Stimulated activated CD8-positive, alpha-beta memory T cell treated with anti-CD3 and anti-CD28 coated beads, Interleukin-7, amount 100 ng/mL, for 24 hours (primary cell): ENCODE measurements around the gene KRTAP12-2.

Source experiments
- DNase-seq: peaks from one replicate; pipeline ENCODE4 v3.0.0-alpha.2; 2020; ENCODE audit warnings: low read depth

The KRTAP12-2 gene, protein sequence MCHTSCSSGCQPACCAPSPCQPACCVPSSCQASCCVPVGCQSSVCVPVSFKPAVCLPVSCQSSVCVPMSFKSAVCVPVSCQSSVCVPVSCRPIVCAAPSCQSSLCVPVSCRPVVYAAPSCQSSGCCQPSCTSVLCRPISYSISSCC

GRCh38 chr21:44666401-44667320, at the start of gene KRTAP12-2:
TSS of gene KRTAP12-2 (minus strand) at chr21:44666927. CDS start at chr21:44666886, 41 bp downstream.
- DNase-seq, result no peak

GRCh38 chr21:44714905-44715304, 48.2 kb upstream of the KRTAP12-2 start:
- no peak for DNase-seq

- no peak for DNase-seq
Measured at GRCh38 chr21:44713846-44714245, 47.1 kb upstream of the KRTAP12-2 start.

GRCh38 chr21:44713130-44713529, 46.4 kb upstream of the KRTAP12-2 start:
- no peak for DNase-seq

DNA sequence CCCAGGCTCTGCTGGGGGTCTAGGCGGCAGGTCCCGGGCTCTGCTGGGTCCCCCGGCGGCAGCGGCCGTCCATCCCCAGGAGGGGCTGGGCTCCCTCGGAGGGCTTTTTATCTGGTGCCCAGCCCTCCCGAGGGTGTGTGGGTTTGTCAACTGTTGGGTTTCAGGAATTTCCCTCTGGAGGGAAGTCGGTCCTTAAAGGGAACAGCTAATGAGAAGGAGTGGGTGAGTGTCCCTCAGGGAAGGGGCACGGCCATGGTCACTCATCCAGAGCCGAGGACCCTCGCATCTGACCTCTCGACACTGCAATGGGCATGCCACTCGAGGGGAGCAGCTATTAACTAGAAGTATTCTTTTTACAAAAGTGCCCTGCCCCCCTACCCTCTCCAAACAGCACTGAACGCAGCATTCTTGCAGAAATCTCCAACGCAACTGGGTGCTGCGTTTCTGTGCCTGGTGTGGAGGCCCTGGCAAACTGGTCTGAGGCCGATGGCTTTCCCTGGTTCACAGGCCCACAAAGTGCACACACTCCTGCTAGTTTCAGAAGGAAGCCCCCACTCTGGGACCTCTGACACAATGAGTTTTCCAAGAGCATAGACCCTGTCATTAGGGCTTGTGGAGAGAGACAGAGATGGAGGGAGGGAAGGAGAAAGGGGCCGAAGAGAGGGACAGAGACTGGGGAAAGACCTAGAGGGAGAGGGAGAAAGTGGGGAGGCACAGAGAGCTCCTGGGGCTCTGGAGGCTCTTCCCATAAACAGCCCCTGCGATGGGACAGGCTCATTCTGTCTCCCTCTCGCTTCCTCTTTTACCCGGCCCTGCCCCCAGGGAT, 45.7 kb upstream of the KRTAP12-2 start:
- no peak for DNase-seq

DNA sequence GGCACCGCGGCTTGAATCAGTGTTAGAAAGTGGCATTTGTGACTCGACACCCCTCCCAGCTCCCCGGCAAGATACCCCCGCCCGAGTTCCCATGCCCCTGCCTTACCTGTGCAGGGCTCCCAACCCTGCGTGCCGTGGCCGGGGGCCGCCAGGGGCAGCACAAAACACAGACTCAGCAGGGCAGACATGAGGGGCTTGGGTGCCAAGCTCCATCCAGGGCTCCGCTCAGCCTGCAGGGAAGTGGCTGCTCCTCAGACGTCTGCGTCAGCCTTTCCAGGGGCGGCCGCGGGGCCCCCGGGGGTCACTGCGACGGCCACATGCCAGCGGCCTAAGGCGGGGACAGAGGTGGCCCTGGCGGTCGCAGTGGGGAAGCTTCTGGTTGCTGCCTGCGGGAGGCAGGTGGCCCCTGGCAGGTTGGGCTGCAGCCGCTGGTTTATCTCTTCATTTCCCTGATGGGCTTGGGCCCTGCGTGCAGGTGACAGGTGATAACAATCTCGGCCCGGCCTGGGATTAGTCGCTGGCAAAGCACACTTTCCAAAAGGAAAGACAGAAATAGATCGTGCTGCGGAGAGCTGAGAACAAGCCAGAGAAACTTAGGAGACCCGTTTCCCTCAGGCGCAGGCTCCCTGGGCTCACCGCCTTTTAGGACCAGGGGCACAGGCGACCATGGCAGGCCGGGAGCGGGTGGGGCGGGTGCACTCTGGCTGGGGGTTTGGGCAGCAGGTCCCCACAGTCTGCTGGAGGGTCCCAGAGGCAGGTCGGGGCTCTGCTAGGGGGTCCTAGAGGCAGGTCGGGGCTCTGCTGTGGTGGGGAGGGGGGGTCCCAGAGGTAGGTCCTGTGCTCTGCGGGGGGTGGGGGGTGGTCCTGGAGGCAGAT, 44.8 kb upstream of the KRTAP12-2 start, which contains the start of gene TSPEAR:
Gene TSPEAR (minus strand): TSS at position 246 of the 876 bp plus-strand sequence. CDS start 58 bp downstream, at position 188.
- no peak for DNase-seq

- DNase-seq, result no peak
Measured at GRCh38 chr21:44710756-44711326, 44.1 kb upstream of the KRTAP12-2 start.

DNA sequence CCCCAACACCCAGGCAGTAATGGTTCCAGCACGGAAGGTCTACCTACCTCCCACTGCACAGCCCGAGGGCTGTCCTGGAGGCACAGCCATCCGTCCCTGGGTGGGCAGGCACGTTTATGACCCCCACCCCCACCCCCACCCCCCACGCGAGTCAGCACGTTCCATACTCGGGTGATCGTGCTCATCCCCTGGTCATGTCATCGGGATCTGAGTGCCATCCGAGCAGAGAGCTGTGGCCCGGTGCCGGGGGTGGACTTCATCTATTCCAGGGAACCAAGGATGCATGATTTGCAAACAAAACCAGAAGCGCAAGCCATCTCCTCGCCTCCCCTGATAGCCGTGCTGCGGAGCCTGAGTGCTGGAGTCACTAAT, 43.6 kb upstream of the KRTAP12-2 start:
- DNase-seq, result no peak

- DNase-seq, result no peak
Measured at GRCh38 chr21:44709426-44710293, 42.9 kb upstream of the KRTAP12-2 start.

DNA sequence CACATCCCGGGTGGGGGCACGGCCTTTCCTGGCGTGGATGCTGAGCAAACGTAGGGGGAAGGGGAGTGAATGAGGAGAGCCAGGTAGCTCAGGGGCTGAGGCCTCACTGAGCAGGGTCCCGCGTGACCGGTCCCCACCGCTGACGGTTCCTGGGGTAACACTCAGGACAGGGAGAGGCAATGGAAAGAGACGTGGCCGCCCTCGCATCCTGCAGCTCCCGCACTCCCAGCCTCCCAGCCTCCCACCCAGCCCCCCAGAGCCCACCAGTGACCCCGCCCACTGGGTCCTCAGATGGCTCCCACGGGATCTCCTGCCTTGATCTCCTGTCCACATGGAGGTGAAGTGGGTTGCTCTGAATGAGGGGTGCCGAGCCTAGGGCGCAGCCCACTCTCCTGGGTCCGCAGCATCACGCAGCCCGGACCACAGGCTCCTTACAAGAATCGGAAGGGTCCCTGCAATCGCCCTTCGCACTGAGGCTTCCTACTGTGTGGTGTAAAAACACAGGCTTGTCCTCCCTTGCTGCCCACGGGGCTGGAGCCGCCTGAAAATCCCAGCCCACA, 42.2 kb upstream of the KRTAP12-2 start:
- no peak for DNase-seq

- DNase-seq, result no peak
Measured at GRCh38 chr21:44708213-44708865, 41.6 kb upstream of the KRTAP12-2 start.

GRCh38 chr21:44706706-44707581, 40.2 kb upstream of the KRTAP12-2 start:
- no peak for DNase-seq

- no peak for DNase-seq
Measured at GRCh38 chr21:44706026-44706705, 39.4 kb upstream of the KRTAP12-2 start.

DNA sequence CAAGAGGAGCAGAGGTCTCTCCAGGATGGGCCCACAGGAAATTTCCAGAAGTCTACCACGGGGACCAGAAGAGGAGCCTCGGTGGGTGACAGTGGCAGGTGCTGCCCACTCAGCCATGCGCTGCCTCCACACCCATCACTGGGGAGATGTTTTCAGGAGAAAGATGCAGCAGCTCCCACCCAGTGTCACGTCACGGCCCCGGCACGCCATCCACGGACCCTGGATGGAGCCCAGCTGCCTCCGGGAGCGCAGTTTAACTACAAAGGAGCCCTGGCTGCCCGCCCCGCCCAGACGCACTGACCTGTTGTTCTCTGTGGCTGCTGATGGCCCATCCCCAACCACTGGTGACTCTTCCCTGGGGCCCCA, 37.9 kb upstream of the KRTAP12-2 start:
- DNase-seq, result no peak

DNA sequence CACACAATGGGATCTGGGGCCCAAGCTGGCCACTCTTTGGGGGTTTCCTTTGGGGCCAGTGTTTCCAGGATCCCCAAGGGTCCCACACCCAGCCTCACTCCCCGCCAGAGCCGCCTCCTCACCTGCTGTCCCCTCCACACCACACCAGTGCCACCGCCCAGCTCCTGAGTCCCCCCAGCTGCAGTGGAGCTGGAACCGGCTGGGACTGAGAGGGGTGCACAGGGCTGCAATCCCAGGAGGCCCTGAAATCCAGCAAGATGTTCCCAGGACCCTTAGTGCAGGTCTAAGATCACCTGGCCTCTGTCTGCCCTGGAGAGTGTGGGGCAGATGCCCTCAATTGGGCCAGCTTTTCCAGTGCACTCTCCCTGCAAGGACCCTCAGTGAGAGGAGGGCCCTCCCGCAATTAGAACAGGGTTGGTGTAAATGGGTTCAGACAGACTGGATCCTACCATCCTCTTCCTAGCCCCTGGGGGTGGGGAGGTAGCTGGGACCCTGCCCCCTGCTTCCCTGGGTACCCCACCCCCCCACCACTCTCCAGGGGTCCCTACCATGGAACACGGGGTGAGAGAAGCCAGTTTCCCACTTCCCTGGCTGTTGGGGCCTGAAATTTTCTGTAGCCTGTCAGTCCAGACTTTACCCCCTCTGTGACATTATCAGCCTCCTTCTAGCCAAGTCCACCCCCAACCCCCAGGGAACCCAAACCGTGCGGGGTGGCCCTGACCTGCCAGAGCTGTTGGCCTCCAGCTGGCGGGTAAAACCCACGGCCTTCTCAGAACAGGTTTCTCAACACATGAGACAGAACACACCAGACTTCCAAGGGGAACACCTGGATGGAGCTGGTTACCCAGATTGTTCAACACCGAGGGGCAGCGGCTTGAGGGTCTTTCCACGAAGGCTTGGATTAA, 37.3 kb upstream of the KRTAP12-2 start:
- DNase-seq, result no peak

DNA sequence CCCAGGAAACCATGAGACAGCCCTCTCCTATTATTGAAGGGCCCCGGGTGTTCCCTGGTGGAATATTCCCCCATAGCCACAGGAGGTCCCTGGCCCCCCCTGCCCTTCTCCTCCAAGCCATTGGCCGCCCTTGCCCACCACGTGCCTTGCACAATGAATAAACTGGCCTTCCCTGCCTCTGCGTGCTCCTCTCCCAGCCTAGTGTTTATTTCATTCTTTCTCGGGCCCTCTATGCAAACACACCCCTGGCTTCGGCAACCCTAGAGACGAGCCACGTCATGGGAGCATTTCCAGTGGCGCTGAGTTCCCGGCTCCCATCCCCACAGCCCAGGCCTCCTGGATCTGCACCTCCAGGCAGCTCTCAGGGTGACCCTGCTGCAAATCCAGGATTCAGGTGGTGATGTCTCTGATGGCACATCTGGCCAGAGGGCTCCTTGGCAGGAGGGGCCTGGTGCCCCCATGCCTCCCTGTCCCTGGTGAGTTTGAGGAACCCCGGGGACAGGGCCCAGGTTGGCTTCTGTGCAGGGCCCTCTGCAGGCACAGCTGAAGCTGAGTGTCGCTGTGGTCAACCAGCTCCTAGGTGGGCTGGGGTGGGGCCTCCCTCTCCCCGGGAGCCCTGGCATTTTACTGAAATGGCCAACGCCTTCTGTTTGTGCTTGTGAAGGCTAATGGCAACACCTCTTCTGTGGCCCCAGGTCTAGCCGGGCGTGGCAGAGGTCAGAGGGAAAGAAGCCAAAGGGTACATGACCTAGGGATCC, 36.4 kb upstream of the KRTAP12-2 start:
- no peak for DNase-seq
